ENCODE measurements around the gene SLC52A3. TPM values are rescaled to one million over a fixed set of nuclear protein-coding genes. Genes with fewer than 3 reads are reported as not detected.

SLC52A3 gene
- total and polyA plus RNA-seq, 8 donors: 0.67 to 2.9 (median 1.4) TPM

DNA sequence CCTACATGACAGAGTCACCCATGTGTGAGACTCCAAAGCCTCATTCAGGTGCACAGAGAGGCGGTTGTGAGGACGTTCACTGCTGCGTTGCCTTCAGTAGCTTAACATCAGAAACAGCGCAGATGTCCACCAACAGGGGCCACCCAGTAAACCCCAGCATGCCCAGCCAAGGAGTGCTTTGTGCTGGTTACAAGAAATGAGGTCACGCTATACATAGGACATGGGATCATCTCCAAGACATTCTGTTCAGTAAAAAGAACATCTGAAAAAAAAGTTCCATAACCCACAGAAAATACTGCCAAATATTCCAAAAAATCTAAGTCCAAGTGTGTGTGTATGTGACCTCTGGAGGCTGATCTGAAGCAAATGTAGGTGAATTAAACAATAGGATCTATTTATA lies 16.0 kb downstream of the SLC52A3 start:
- TF ChIP-seq, protein P1, sequence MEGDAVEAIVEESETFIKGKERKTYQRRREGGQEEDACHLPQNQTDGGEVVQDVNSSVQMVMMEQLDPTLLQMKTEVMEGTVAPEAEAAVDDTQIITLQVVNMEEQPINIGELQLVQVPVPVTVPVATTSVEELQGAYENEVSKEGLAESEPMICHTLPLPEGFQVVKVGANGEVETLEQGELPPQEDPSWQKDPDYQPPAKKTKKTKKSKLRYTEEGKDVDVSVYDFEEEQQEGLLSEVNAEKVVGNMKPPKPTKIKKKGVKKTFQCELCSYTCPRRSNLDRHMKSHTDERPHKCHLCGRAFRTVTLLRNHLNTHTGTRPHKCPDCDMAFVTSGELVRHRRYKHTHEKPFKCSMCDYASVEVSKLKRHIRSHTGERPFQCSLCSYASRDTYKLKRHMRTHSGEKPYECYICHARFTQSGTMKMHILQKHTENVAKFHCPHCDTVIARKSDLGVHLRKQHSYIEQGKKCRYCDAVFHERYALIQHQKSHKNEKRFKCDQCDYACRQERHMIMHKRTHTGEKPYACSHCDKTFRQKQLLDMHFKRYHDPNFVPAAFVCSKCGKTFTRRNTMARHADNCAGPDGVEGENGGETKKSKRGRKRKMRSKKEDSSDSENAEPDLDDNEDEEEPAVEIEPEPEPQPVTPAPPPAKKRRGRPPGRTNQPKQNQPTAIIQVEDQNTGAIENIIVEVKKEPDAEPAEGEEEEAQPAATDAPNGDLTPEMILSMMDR (IDR thresholded peaks at IDR 0.05): no peak
- Histone ChIP-seq H3K4me3 (no peak overlapping the region), H3K4me1 (no peaks in the 10 kb centered on the region), H3K36me3 (no peaks in the 10 kb centered on the region), H3K9me3 (no peaks in the 10 kb centered on the region), H3K27ac (no peak overlapping the region), H3K27me3 (no peaks in the 10 kb centered on the region)
- no peak for ATAC-seq
- no peak for DNase-seq
- WGBS, 2 donors: 71 to 75% methylated on average over 5 of the region's 5 CpGs
- intact Hi-C loops (cut with DNase I): no loop called here
- no peak for FAIRE-seq

DNA sequence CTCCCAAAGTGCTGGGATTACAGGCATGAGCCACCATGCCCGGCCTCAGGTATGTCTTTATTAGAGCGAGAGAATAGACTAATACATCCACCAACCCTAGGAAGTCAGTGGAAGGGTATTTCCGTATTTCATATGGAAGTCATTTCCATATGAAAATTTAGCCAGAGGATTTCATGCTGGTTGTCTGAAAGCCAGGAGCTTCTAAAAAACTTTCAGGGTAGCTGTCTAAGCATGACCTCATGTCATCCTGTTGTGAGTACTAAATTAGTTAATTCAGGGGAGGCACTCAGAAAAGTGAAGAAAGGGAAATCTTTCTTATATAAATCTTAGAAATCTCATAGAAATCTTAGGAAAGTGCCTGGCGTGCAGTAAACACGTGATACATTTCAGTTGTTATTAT lies 16.5 kb downstream of the SLC52A3 start:
- TF ChIP-seq, protein P1 (IDR thresholded peaks at IDR 0.05): no peak
- no peak overlapping the region for H3K27ac ChIP-seq
- DNase-seq (no peak), FAIRE-seq (no peak), ATAC-seq (no peak)
- H3K4me3 ChIP-seq: no peak overlapping the region
- H3K9me3 ChIP-seq: no peaks in the 10 kb centered on the region
- WGBS, 2 donors: 62 to 73% methylated on average over 5 of the region's 5 CpGs
- H3K36me3 ChIP-seq: no peaks in the 10 kb centered on the region
- H3K4me1 ChIP-seq: no peaks in the 10 kb centered on the region
- no peaks in the 10 kb centered on the region for H3K27me3 ChIP-seq
- intact Hi-C loops (cut with DNase I): no loop called here

DNA sequence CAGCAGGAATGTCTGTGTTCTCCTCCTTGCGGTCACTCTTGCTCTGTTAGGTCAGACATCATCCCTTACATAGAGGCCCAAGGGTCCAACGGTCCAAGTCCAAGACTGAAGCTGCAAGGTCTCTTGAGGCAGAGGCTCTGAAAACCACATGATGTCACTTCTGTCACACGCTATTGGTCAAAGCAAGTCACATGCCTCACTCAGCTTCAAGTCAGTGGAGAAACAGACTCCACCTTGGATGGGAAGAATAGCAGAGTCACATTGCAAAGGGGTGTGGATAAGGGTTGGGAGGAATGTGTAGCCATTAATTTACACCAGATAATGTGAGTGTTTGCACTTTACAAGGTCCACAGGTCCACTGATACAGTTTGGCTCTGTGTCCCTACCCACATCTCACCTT lies 17.5 kb downstream of the SLC52A3 start:
- Histone ChIP-seq H3K27ac (no peak overlapping the region), H3K4me3 (no peak overlapping the region), H3K36me3 (no peaks in the 10 kb centered on the region), H3K27me3 (no peaks in the 10 kb centered on the region), H3K9me3 (no peaks in the 10 kb centered on the region), H3K4me1 (no peaks in the 10 kb centered on the region)
- FAIRE-seq (no peak), DNase-seq (no peak), ATAC-seq (no peak)
- intact Hi-C loops (cut with DNase I): no loop called here
- 76 to 83% methylated on average over 3 of the region's 3 CpGs for WGBS, 2 donors
- TF ChIP-seq, protein P1 (IDR thresholded peaks at IDR 0.05): no peak

DNA sequence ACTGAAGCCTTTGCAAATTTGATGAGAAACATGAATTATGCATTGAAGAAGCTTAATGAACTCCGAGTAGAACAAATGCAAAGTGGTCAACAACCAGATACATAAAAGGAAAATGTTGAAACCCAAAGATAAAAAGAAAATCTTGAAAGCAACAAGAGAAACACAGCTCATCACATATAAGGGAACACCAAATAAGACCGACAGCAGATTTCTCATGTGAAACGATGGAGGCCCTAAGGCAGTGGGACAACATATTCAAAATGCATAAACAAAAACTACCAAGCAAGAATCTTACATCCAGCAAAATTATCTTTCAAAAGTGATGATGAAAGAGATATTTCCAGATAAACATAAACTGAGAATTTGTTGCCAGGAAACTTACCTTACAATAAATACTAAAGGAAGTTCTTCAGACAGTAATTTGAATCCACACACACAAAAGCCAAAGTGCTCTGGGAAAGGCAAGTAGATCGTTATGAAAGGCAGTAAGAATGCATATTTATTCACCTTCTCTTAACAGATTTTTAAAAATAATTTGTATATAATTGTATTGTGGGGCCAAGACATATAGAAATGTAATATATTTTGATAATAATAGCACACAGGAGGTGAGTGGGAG lies 22.5 kb downstream of the SLC52A3 start:
- no peak for ATAC-seq
- FAIRE-seq: no peak
- Histone ChIP-seq H3K4me3 (no peak overlapping the region), H3K4me1 (no peaks in the 10 kb centered on the region), H3K27me3 (no peaks in the 10 kb centered on the region), H3K9me3 (no peaks in the 10 kb centered on the region), H3K36me3 (no peaks in the 10 kb centered on the region), H3K27ac (no peak overlapping the region)
- intact Hi-C loops (cut with DNase I): no loop called here
- no peak for DNase-seq
- TF ChIP-seq, protein P1 (IDR thresholded peaks at IDR 0.05): no peak
- 75 to 82% methylated on average over 4 of the region's 4 CpGs for WGBS, 2 donors

DNA sequence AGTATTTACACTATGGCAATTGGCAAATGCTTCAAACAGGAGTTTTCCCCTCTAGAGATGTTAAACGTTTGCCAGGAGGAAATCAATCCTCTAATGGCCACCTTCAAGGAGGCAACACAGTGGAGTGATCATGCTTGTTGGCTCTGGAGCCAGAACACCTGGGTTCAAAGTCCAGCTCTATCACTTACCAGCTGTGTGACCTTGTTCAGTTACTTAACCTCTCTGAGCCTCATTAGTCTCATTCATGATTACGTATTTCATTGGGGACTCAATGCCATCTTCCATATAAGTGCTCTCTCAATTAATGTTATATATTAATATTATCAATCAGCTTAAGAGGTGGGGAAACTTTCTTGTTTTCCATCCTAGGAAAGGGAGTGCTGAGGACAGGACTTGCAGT lies 26.1 kb downstream of the SLC52A3 start:
- no peak for ATAC-seq
- H3K9me3 ChIP-seq: no peaks in the 10 kb centered on the region
- H3K27me3 ChIP-seq: no peaks in the 10 kb centered on the region
- no peaks in the 10 kb centered on the region for H3K36me3 ChIP-seq
- FAIRE-seq: no peak
- 47 to 49% methylated on average over 2 of the region's 2 CpGs for WGBS, 2 donors
- intact Hi-C loops (cut with DNase I): no loop called here
- no peak for DNase-seq
- no peaks in the 10 kb centered on the region for H3K4me1 ChIP-seq
- H3K4me3 ChIP-seq: no peak overlapping the region
- H3K27ac ChIP-seq: no peak overlapping the region
- TF ChIP-seq, protein P1 (IDR thresholded peaks at IDR 0.05): no peak
